Activated CD4-positive, alpha-beta T cell treated with anti-CD3 and anti-CD28 coated beads for 1 hour (primary cell): ENCODE data around the gene RSU1.
"Not testable (repeated sequence)": the region's sequence is repeated elsewhere in the genome, so short reads cannot be mapped to it uniquely, and the experiment has no call there.

Experiments used
- DNase-seq: peaks from one replicate; pipeline ENCODE4 v3.0.0-alpha.2; 2020

RSU1 gene

DNA sequence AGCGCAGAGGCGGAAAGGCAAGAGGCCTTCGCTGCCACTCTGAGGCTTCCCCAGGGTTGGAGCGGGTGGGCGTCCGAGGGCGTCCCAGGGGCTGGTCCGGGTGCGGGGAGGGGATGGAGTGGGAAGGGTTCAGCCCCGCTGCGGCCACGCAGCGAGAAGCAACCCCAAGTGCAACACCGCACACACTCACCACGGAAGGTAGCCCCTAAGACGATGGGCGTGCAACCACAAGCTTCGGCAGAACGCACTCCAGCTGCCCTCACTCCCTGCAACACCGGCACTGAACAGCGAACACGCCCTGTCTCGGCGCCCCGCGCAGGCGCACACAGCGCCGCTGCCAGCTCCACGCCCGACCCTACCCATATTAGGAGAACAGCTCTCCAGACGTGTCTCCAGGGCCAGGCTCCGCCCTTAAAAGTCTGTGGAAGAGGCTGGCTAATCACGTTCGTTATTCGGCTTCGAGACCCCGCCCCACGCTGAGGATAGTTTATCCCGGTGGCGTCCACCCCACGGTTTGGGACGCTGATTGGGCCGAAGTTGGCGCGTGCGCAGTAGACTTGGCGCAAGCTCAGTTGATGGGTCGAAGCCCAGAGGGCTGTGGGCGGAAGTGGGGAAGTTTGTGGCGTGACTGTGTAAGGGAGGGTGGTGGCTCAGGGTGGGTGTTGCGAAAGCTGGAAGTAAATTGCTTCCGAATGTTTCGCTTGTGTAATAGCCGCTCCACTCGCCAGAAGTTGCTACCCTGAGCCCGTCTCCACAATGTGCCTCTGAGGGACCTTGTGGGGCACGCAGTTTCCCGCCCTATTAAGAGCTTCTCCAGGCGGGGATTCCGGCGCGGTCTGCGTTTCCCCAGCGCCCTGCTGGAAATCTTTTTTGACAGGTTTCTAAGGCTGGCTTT, at the start of gene RSU1:
RSU1 (minus strand) TSS at position 300 of the 895 bp plus-strand sequence. CDS start 343 bp downstream, outside the sequence.
- peak; percentile 100 for DNase-seq

DNA sequence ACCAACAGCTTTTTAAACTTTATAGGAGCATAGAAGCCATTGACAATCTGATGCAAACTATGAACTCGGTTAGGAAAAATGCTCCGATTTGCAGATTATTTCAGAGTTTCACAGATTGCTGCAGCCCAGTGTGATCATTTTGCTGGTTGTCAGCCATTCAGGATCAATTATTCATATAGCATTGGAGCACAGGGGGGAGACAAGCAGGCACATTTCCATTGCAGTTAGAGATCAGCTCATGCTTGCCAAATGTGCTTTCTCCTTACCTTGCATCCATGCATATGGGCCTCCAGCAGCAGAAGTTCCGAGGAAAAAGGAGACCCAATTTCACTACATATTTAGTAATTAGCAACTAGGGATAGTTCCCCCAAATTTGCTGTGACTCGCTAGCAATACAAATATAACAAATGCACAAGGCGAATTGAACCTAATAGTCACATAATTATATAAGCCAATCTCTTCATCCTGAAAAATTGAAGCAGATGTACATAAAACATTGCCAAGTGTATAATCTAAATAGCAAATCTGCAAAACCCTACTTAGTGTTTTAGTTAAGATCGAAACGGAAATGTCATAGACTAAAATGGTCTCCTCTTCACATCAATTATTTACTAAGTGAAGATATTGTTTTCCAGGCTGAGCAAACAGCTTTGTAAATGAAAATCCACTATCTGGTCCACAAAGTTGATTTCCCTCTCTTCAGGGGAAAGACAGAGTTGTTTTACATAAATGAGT, 49.5 kb upstream of the RSU1 start:
- DNase-seq, result no peak

DNA sequence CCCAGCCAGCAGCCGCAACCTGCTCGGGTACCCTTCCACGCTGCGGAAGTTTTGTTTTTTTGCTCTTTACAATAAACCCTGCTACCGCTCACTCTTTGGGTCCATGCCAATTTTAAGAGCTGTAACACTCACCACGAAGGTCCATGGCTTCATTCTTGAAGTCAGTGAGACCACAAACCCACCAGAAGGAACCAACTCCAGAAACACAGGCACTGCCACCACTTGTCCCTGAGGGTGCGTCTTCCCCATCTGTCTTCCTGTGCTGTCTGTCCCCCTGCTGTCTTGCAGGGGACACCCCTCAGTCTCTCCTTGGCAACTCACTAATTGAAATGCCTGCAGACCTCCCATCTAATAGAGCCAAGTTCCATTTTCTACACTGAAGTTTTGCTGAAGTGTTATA, 48.5 kb upstream of the RSU1 start:
- DNase-seq, result no peak

DNA sequence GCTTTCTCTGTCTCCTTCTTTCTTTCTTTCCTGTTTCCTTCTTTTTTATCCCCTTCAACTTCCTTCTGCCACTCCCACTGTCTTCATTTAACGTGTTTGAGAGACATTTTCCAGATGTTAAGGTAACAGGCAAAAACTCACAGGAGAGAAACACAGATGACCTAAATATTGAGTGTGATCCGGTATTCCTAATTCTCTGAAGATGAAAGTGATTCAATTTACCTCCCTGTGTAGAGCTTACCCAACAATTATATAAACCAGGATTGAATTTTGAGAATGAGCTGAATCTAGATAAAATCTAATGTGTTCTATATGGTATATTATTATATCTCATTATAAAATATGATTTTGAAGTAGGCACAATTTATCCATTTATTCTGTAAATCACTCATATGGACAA, 46.5 kb upstream of the RSU1 start:
- DNase-seq, result no peak

DNA sequence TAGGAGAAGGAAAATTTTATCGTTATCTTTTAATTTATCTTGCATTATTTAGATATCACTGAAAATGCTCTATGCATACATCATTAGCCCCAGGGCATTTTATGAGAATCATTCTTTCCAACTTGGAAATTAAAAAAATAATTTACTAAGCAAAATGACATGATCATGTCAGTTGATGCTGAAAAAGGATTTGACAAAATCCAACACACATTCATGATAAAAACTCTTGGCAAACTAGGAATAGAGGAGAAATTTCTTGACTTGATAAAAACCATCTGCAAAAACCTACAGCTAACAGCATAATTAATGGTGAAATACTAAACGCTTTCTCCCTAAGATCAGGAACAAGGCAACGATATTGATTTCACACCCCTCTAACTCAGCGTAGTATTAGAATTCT, 40.2 kb upstream of the RSU1 start:
- DNase-seq, result no peak

DNA sequence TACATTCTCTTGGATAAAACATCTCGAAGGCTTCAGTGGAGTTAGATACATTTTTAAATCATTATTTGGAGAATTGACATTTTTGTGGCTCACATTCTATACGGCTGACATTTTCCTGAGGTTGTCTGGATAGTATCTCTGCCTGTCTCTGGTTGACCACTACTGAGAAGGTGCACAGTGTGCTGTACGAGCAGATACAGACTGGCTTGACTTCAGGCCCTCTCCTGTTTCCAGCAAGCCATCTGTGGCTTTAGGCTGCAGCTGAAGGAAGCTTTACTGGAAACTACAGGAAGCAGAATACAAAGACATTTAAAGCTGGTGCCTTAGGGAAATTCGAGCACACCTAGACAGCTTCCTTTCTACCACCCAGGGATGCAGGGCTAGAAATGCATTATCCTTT, 39.3 kb upstream of the RSU1 start:
- DNase-seq, result no peak

DNA sequence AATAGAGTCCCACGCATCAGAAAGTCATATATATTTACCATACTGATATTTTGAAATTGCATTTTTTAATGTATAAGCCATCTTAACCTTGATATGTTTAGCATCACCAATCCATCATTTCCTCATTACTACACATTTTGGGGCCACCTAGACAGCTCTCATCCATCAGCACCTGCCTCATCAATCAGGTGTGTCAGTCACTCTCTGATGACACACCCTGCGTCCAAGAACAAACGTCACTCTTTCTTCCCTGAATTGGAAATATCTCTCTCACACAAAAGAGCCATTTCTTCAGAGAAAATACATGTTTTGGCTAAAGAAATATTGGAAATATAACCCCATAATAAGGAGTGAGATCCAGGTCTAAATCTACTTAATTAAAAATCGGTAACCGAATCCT, 38.9 kb upstream of the RSU1 start:
- no peak for DNase-seq

DNA sequence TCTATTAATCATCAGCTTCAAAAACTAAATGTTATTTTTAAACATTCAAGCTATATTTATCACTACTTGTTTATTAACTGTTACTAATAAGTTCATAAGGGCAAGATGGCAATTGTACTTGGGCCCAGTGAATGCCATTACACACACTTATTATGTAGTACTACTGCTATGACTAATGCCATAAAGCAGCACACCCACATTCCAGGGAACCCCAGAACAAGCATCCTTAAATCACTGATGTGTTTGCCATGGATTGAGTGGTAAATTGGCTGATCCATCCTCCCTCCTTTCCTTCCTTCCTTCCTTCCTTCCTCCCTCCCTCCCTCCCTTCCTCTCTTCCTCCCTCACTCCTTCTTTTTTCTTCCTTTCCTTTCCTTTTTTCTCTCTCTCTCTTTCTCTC, 37.4 kb upstream of the RSU1 start:
- no peak for DNase-seq

DNA sequence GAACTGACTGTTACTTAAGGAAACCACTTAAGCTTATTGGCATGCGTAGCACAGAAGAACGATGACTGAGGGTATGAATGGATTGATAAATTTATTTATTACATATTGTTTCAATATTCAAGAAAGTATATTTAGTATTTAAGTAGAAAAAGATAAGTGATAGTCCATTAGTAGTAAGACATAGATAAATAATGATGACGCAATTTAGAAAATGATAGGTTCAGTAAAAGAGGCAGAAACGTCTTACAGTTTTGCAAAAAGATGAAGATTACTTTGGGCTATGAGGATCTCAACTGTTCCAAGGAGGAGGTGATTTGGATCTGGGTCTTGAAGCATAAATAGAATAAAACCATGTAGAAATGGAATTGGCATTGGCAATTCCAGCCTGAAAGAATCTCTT, 36.6 kb upstream of the RSU1 start:
- no peak for DNase-seq

DNA sequence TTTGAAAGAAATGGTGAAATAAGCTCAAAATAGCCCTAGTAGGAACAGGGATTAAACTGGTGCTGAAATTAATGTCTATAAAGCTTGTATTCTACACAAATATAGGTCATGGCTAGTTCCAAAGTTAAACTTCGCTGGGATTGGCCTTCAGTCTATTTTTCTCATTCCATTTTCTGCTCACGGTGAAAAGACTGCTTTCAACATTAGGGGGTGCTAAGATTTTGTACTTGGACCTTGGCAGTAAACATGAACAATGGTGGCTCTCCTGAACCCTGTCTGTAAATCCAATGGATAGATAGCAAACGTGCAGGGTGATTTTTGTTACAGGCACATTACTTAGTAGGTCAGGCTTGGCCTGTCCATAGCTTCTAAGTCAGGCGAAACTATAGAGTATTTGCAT, 36.0 kb upstream of the RSU1 start:
- no peak for DNase-seq

DNA sequence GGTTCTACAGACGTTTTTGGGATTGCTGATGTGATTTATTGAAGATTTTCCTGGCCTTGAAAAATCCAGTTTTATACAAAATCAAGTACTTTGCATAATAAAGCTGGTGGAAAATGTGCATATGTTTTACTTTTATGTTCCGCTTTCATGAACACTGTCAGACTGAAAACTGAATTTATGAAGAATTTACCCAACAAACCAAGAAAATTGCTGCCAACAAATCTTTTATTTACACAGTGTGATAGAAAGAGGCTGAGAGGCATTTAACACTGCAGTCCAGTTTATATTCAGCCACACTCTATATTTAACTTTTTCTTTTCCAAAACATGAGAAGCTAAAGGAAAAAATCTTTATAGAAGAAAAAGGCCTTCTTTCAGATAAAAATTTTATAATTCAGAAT, 35.4 kb upstream of the RSU1 start:
- DNase-seq, result no peak

DNA sequence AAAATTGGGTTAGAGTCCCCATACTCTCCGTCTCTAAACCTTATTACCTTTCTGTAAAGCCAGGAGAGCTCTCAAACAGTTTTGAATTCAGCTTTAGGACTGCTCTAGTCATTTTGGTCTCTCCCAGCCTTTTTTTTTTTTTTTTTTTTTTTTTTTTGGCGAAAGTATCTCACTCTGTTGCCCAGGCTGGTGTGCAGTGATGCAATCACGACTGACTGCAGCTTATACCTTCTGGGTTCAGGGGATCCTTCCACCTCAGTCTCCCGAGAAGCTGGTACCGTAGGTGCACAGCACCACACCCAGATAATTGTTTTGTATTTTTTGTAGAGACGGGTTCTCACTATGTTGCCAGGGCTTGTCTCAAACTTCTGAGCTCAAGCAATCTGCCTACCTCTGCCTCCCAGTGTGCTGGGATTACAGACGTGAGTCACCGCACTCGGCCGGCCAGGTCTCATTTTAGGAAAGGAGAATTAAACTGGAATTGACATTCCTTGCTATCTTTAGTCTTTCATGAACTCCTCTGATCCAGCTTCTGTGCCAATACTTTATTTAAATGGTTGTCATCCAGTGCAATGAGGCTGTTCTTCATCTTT, 31.4 kb upstream of the RSU1 start:
- no peak for DNase-seq

DNA sequence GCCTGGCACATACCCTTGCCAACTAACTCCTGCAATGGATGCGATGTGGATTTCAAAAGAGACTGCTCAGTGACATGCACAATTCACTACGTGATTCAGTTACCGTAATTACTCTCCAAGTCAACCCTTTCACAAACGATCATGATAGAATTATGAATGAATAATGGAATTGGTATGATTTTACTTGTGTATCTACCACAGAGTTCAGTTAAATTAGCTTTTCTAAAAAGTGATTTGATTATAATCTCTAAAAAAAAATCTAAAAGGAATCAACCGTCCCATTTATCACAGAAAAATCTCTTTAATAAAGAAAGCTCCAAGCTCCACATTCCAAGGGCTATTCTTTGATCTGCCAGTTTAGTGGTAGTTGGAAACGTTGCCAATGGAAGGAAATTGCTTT, 30.4 kb upstream of the RSU1 start:
- DNase-seq, result no peak

DNA sequence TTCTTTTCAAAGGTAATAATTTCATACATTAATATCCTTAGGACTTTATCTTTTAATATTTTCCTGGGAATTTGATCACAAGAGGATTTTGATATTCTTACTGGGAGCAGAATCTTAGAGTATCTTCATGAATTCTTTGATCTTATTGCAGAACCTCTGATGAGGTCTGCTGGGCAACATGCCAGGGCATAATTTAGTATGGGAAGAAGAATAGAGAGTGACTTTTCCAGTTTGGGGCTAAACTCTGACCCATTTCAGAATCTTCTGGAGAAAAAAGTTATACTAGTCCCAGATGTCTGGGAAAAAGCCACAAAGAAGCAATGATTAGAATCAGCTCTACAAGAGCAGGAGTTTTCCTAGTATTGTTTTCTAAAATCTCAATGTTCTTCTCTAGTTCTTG, 28.0 kb upstream of the RSU1 start:
- DNase-seq, result no peak

DNA sequence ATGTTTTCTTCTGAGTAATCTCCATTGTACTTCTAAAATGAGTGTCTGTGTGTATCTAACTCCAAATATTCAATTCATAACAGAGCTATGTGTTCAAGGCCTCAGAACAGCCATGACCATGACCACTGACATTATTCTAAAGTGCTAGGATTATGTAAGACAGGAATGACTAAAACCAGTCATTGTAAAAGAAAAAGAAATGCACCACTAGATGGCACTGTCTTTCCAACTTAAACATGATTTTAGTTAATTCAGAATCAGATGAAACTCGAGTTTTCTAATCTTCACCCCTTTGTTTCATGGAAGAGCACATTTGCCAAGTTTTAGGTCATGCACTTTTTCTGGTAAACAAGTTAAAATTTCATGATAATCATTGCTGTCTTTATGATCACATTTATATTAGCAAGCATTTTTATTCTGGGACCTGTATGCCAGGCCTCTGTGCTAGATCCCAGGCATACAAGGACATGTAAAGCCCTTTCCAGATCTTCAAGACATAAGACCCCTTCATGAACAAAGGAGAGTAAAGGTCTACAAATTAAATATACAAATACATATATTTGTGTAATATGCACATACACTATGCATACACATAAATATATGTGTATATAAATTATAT, 26.1 kb upstream of the RSU1 start:
- no peak for DNase-seq

DNA sequence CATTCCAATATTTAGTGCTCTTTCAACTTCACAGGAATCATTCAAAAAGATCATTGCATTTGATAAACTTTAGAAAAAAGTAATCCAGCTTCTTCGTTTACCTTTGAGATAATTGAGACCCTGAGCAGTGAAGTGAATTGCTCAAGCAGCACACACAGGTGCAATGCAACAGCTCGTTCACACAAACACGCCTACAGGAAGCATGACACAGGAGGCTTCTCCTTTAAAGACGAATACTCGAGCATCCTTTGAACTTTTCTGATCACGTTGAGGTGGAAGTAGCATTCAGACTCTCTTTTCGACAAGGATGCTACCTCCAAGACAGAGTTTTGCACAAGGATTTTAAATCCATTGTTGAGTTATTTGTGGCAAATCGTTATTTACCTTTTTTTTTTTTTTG, 18.0 kb upstream of the RSU1 start:
- DNase-seq, result no peak

DNA sequence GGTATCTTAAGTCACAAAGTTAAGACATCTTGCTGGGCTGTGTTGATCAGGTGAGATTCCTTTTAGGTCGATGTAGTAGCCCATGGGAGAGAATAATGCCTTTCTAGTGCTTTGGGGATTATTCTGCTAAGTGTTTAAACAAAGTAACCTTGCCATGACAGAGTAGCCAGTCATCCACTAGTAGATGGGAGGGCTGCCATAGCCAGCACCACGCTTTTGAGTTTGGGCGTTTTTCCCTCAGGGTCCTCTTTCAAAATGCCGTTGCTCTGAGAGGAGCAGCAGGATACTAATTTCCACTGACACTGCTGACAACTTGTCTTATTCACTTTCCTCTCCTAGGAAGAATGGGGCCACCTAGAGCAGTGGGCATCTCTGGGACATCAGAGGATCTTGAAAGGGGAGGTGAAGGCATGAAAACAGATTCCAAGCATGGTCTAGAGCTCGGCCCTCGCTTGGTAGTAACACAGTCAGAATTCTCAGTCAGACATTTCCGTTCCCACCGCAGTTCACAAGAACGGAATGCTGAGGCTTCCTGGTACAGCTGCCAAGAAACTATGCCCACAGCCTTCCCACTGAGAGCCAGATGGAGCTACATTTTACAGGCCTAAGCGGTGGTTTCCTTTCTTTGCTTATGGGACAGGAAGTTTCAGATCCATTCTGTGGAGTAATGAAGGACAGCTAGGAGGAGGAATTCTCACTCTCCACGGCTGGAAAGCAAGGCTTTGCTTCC, 15.3 kb upstream of the RSU1 start:
- DNase-seq, result no peak

DNA sequence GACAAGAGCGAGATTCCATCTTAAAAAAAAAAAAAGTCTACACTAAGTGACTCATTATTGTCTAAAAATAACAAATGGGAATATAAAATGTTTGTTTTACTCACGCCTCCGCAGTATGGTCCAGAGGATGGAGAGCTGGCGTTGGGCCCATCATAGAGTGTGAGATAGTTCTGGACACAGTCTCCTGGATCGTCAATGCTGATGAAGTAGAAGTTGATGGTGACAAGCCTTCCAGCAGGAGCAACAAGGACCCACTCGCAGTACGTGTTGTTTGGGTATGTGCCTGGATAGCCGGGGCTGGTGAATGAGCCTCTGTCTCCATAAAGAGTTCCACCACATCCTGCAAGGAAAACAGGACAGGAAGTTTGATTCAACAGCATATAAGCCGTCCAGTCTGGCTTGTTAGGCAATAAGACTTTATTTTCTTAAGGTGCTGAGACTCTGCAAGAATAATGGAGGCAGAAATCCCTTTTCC, 11.5 kb upstream of the RSU1 start:
- DNase-seq, result no peak

DNA sequence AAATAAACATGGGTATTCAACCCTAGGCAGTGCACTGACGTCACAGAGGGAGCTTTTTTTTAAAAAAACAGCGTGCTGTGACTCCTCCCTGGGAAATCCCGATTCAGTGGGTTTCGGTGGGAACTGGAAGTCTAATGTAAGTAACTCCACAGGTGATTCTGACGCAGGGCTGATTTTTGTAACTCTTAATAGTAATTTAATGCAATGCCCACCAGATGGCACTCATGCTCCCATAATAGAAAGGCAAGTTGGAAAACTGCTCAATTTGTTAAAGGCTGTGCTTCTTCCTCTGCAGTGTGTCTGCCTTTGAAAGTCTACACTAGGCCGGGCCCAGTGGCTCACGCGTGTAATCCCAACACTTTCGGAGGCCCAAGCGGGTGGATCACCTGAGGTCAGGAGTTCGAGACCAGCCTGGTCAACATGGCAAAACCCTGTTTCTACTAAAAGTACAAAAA, 10.9 kb upstream of the RSU1 start:
- DNase-seq, result peak; percentile 31

DNA sequence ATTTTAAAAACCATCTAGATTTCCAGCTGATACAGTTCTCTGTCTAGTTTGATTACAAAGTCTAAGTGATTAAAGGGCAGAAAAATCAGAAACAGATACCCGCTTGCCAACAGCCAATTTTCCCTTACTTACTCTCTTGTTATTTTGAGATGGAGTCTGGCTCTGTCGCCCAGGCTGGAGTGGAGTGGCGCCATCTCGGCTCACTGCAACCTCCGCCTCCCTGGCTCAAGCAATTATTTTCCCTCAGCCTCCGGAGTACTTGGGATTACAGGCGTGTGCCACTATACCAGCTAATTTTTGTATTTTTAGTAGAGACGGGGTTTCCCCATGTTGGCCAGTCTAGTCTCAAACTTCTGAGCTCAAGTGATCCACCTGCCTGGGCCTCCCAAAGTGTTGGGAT, 10.2 kb upstream of the RSU1 start:
- DNase-seq, result not testable (repeated sequence)

DNA sequence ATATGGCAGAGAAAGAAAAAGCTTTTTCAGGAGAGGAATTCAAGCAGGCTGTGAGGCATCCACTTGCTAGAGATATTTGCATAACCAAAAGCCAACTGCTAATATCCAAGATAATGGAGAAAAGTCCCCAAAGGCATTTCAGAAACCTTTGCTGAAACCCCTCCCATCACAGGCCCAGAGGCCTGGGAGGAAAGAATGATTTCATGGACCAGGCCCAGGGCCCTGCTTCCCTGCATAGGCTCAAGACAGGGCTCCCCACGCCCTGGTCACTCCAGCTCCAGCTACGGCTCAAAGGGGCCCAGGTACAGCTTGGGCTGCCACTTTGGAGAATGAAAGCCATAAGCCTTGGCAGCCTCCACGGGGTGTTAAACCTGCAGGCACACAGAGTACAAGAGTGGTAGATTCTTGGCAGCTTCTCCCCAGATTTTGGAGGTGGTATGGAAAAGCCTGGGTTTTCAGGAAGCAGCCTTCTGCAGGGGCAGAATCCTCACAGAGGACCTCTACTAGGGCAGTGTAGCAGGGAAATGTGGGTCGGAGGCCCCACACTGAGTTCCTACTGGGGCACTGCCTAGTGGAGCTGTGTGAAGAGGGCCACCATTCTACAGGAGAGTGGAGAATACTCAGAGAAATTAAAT, 5.6 kb upstream of the RSU1 start:
- DNase-seq, result no peak

DNA sequence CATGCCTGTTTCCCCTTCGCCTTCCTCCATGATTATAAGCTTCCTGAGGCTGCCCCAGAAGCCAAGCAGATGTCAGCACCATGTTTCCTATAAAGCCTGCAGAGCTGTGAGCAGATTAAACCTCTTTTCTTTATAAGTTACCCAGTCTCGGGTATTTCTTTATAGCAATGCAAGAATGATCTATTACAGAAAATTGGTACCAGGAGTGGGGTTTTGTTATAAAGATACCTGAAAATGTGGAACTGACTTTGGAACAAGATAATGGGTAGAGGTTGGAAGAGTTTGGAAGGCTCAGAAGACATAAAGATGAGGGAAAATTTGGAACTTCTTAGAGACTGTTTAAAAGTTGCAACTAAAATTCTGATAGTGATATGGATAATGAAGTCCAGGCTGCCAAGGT, 4.8 kb upstream of the RSU1 start:
- no peak for DNase-seq
